GM12892 (cell line): ENCODE results near the gene PRKAR1B.

Experiments used
- DNase-seq: peaks from one replicate; pipeline ENCODE4 v3.0.0; 2011; ENCODE audit not compliant: insufficient read length
- FAIRE-seq: peaks from 2 replicates; lab custom pipeline; 2011; peaks lifted over from hg19 to GRCh38; lab: Jason Lieb, UNC
- POLR2A ChIP-seq: IDR thresholded peaks from 2 replicates; pipeline ENCODE4 v1.6.1; 2011; ENCODE audit warnings: low read depth, low read length, control low read depth
- POLR2AphosphoS5 ChIP-seq: IDR thresholded peaks from 2 replicates; pipeline ENCODE4 v1.6.1; 2011; ENCODE audit warnings: low read depth, low read length, control low read depth
- TAF1 ChIP-seq: IDR thresholded peaks from 2 replicates; pipeline ENCODE4 v1.6.1; 2011; ENCODE audit warnings: low read depth, mild to moderate bottlenecking, control low read depth, low read length, borderline replicate concordance

Gene PRKAR1B

GRCh38 chr7:734214-734613, 7.1 kb upstream of the PRKAR1B start:
- DNase-seq (no peak), FAIRE-seq (no peak)

DNA sequence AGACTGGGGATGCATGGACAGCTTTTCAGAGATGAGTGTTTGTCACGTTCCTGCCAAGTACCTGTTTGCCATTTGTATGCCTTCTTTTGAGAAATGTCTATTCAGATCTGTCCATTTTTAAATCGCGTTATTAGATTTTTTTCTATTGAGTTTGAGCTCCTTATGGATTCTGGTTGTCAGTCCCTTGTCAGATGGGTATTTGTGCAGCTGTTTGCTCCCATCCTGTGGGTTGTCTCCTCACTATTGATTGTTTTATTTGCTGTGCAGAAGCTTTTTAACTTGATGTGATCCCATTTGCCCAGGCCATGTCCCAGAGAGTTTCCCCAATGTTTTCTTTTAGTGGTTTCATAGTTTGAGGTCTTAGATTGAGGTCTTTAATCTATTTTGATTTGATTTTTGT, 5.5 kb upstream of the PRKAR1B start:
- TF ChIP-seq TAF1, result no peak
- TF ChIP-seq POLR2A, result no peak
- TF ChIP-seq POLR2AphosphoS5, result no peak
- DNase-seq (no peak), FAIRE-seq (no peak)

More at GRCh38 chr7:734214-734613, 7.1 kb upstream of the PRKAR1B start:
- TF ChIP-seq TAF1 (no peak), POLR2AphosphoS5 (no peak)

GRCh38 chr7:732094-732541, 5.0 kb upstream of the PRKAR1B start:
- FAIRE-seq, result no peak
- TF ChIP-seq TAF1 (no peak), POLR2AphosphoS5 (no peak), POLR2A (no peak)
- DNase-seq, result no peak

DNA sequence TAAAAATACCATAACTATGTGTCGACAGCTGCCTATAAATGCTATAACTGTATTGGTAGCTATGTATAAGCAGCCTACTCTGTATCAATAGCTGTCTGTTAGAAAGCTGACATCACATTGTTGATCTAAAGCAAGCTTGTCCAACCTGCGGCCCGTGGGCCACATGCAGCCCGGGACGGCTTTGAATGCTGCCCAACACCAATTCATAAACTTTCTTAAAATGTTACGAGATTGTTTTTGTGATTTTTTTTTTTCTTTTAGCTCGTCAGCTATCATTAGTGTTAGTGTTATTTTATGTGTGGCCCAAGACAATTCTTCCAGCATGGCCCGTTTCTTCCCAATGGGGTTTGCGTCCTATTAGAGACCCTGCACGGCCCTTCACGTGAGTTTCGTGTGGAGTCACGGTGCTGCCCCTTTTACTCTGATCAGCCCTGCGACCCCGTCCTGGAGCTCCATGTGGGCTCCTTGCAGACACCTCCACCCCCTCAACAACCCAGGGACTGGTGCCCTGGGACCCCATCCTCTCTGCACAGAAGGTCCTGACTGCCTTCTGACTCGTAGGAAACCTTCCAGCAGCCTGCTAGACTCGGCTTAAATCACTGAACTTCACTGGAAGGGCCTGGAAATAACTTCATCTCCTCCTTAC, 4.5 kb upstream of the PRKAR1B start:
- DNase-seq (no peak), FAIRE-seq (no peak)
- TF ChIP-seq POLR2AphosphoS5, result no peak

DNA sequence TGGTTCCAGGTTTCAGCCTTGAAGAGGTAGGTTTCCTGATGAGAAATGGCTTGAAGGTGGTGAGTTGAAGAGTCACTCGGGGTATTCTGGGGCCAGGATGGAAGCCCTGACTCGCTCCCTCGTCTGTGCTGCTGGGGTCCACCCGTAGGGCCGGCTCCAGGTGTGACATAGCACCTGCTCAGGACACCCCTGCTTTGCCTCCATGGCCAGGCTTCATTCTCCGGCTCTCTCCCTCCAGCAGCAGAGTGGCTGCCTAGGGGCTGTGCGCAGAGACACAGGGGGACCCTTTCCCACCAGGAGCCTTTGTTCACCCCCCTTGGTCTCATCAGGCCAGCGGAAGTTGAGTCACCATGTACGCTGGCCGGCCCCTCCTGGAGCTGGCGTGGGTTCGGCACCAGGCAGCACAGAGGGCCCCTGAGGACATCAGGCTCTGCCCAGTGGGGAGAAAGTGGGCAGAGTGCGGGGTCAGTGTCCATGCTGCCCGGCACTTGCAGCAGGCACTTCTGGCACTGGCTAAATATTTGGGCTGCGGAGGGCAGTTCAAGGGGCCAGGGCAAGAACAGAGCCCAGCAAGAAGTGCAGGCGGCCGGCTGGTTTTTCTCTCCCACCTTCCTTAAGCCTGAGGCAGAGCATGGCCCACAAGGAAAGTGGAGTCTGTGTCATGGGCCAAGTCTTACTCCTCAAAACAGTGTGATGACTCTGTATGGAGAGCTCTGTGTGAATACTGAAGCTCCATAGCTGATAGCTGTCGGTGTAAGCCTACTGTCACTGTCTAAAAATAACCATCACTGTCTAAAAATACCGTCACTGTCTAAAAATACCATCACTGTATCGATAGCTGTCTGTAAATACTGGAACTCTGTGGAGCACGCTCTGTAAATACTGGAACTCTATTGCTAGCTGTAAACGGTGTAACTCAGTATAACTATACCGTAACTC, 3.7 kb upstream of the PRKAR1B start:
- FAIRE-seq, result no peak
- DNase-seq, result no peak
- TF ChIP-seq POLR2AphosphoS5, result no peak
- no peak for TF ChIP-seq POLR2A
- TF ChIP-seq TAF1, result no peak

DNA sequence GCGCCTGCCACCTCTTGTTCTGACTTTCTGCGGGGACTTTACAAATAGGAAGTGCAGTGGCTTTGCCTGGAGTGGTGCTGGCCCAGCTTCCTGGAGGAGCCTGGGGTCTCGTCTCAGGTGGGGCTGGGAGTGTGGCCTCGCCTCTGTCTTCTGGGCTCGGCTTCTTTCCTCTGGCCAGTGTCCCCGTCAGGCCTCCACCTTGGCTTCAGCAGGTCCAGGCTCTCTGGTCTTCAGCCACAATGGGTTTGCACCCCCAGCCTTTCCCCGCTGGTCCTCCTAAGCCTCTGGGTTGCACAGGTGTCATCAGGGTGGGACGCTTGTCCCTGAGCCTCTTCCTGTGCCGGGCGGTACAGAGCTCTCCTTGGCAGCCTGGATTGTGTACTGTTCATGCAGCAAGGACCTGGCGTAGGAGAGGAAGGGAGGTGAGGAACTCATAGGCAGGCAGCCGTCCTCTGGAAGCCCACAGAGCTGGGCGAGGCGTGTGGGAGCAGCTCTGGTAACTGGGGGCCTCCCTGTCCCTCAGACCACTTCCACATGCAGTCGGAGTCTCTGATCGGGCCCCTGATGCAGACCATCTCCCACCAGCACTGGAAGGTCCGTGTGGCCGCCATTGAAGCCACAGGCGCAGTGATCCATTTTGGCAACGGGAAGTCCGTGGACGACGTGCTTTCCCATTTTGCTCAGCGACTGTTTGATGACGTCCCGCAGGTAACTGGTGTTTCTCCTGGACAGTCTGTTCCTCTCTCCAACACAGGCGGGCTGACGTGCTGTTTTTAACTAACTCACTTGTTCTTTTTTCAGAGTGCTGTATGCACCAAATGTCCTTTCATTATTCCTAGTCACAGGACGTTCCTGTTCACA, 2.3 kb upstream of the PRKAR1B start:
- TF ChIP-seq POLR2A (no peak), TAF1 (no peak), POLR2AphosphoS5 (no peak)
- no peak for DNase-seq
- FAIRE-seq, result no peak

- no peak for DNase-seq
- no peak for TF ChIP-seq POLR2AphosphoS5
- FAIRE-seq, result no peak
Measured at GRCh38 chr7:728602-729001, 1.5 kb upstream of the PRKAR1B start.

GRCh38 chr7:727806-728460, 852 bp upstream of the PRKAR1B start:
- no peak for DNase-seq
- no peak for FAIRE-seq
- TF ChIP-seq POLR2AphosphoS5 (no peak), TAF1 (no peak), POLR2A (no peak)

- FAIRE-seq (no peak), DNase-seq (no peak)
- no peak for TF ChIP-seq POLR2A
- TF ChIP-seq POLR2AphosphoS5, result no peak
- no peak for TF ChIP-seq TAF1
Measured at GRCh38 chr7:726854-727103, 302 bp downstream of the PRKAR1B start.

- peak; percentile 77; the same call in 1 of the 2 replicates for TF ChIP-seq POLR2A
- peak; percentile 64; the same call in 1 of the 2 replicates for TF ChIP-seq TAF1
- peak; percentile 45; the same call in 1 of the 2 replicates for TF ChIP-seq POLR2AphosphoS5
- DNase-seq (peak; percentile 95), FAIRE-seq (peak; percentile 83)
Measured at GRCh38 chr7:726084-726853, 812 bp downstream of the PRKAR1B start, which contains the start of gene DNAAF5. TSS of gene DNAAF5 (plus strand) at chr7:726699. CDS start at chr7:726721, 22 bp downstream.
